ENCODE data around the gene MRPS35. TPM values are rescaled to one million over a fixed set of nuclear protein-coding genes. Genes with fewer than 3 reads are reported as not detected.

Gene MRPS35
- total RNA-seq (2022; extraction: Qiagen RNA extraction): 83.2 to 101 TPM (median 87.6 TPM) in 5 replicates

DNA sequence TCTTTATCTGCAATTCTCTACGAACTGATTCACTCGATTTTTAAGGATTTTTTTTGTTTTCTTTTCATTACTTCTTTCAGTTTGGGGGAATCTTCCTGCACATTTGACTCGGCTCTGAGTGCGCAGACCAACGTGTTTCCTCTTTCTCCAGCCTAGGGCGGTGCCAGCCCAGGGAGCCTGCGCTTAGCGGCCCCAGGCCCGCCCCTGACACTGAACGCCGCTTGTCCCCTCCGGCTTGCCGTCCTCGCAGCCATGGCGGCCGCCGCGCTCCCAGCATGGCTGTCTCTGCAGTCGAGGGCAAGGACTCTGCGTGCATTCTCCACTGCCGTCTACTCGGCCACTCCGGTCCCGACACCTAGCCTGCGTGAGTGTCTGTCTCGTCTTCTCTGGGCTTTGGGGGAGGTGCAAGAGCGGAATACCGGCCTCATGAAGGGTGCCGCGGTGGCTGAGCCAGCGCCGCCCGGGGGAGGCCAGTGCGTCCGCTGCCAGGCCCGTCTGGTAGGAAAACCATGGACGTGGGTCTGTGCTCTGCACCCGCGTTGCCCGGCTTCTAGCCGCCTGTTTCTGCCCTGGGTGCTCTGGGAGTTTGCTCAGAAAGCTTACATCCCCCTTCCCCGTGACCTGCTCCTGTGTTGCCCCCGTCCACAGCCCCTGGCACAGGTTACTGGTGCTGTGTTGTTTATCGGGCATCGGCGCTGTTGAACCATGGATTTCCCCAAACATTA is at the start of gene MRPS35:
TSS of gene MRPS35 (plus strand) at position 241 of the 725 bp plus-strand sequence. CDS start at position 253, 12 bp downstream.

DNA sequence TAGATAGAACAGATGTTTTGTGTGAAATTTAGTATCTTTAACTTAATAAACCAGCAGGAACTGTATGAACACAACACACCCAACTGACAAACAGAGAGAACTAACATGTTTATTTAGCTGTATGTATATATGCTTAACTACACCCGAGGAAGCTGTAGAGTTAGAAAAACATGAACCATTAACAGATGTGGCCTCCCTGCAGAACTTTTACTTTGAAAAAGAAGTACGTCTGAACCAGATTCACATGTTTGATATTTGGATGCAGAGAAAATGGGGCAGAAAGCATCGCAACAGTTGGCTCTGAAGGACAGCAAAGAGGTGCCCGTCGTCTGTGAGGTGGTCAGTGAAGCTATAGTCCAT is 14.4 kb upstream of the MRPS35 start, which contains the start of gene REP15:
TSS of gene REP15 (plus strand) at position 155 of the 360 bp plus-strand sequence. CDS start at position 271, 116 bp downstream.

DNA sequence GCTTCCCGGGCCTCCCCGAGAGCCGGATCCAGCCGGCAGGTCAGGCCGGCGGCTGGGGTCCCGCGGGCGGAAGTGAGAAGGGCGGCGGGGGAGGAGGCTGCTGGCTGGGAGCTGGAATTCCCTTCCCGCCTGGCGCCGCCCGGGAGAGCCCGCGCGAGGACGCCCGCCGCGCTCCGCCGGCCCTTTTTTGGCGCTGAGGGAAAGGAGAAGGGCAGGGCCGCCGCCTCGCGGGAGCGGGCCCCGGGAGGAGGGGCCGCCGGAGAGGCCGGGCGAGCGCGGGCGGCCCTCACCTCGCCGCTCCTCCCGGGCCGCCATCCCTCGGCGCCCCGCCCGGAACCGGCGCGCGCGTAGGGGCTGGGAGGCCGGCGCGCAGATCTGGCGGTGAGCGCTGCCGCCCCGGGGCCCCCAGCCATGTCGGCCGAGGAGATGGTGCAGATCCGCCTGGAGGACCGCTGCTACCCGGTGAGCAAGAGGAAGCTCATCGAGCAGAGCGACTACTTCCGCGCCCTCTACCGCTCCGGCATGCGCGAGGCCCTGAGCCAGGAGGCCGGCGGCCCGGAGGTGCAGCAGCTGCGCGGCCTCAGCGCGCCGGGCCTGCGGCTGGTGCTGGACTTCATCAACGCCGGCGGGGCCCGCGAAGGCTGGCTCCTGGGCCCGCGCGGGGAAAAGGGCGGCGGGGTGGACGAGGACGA is 69.4 kb downstream of the MRPS35 start, which contains the start of the genes KLHL42 and MANSC4:
TSS of gene KLHL42 (plus strand) at position 314 of the 692 bp plus-strand sequence. CDS start at position 412, 98 bp downstream.
TSS of gene MANSC4 (minus strand) at position 317 of the 692 bp plus-strand sequence. CDS start 8,960 bp downstream, outside the sequence.

Other genes with a start within 250 kb of the MRPS35 start
- 16.7 to 30.3 TPM (median 26.8 TPM) in 5 replicates for gene PPFIBP1, start 186.6 kb upstream of the MRPS35 start, total RNA-seq (2022; extraction: Qiagen RNA extraction)
- gene REP15, start 14.4 kb upstream of the MRPS35 start, total RNA-seq (2022; extraction: Qiagen RNA extraction): 0.28 to 0.62 TPM (median 0.40 TPM) in 5 replicates
- 14.4 to 23.2 TPM (median 19.4 TPM) in 5 replicates for gene KLHL42, start 69.4 kb downstream of the MRPS35 start, total RNA-seq (2022; extraction: Qiagen RNA extraction)
- gene MANSC4, start 69.4 kb downstream of the MRPS35 start, total RNA-seq (2022; extraction: Qiagen RNA extraction): not detected in 5 replicates

Data from A549 treated with dexamethasone at 1 μM for 4 hours (cell line).